GM23248 (cell line): ENCODE measurements around the gene DLG3. TPM values are rescaled to one million over a fixed set of nuclear protein-coding genes. Genes with fewer than 3 reads are reported as not detected.

ENCODE experiments used
- DNase-seq: peaks from one replicate; pipeline ENCODE4 v3.0.0-alpha.2; 2015
- H2AFZ ChIP-seq: fragments of 200-600 bp; sonication (generic); 2 replicates; pipeline ENCODE4 v1.6.1; 2016; ENCODE audit warnings: antibody characterized with exemption
- H3F3A ChIP-seq: fragments of 200-600 bp; sonication (generic); 2 replicates; pipeline ENCODE4 v1.6.1; 2016; ENCODE audit warnings: mild to moderate bottlenecking, antibody characterized with exemption, mixed run types; ENCODE audit not compliant: insufficient read depth
- H3K27ac ChIP-seq: fragments of 200-600 bp; sonication (generic); 2 replicates; pipeline ENCODE4 v1.5.1; 2016; ENCODE audit warnings: mild to moderate bottlenecking
- H3K27me3 ChIP-seq: fragments of 200-600 bp; sonication (generic); replicated peaks from 2 replicates; pipeline ENCODE4 v1.6.1; 2016; ENCODE audit warnings: mild to moderate bottlenecking; ENCODE audit not compliant: insufficient read depth
- H3K36me3 ChIP-seq: fragments of 200-600 bp; sonication (generic); 2 replicates; pipeline ENCODE4 v1.6.1; 2016; ENCODE audit warnings: low read depth, mild to moderate bottlenecking
- H3K4me1 ChIP-seq: fragments of 200-600 bp; sonication (generic); 2 replicates; pipeline ENCODE4 v1.6.1; 2016; ENCODE audit warnings: mild to moderate bottlenecking; ENCODE audit not compliant: insufficient read depth
- H3K4me2 ChIP-seq: fragments of 200-600 bp; sonication (generic); one replicate; pipeline ENCODE4 v1.6.1; 2016; ENCODE audit warnings: mild to moderate bottlenecking; ENCODE audit not compliant: unreplicated experiment
- H3K4me3 ChIP-seq: fragments of 200-600 bp; sonication (generic); 2 replicates; pipeline ENCODE4 v1.5.1; 2016; ENCODE audit warnings: mild to moderate bottlenecking
- H3K79me2 ChIP-seq: fragments of 200-600 bp; sonication (generic); 2 replicates; pipeline ENCODE4 v1.6.1; 2016; ENCODE audit warnings: mild to moderate bottlenecking; ENCODE audit not compliant: insufficient read depth
- H3K9ac ChIP-seq: fragments of 200-600 bp; sonication (generic); 2 replicates; pipeline ENCODE4 v1.6.1; 2016; ENCODE audit warnings: mild to moderate bottlenecking
- H3K9me2 ChIP-seq: fragments of 200-600 bp; sonication (generic); 2 replicates; pipeline ENCODE4 v1.6.1; 2016; ENCODE audit warnings: mixed run types, mild to moderate bottlenecking, moderate library complexity; ENCODE audit not compliant: insufficient read depth
- H3K9me3 ChIP-seq: fragments of 200-600 bp; sonication (generic); one replicate; pipeline ENCODE4 v1.6.1; 2017; ENCODE audit warnings: low read depth
- H4K20me1 ChIP-seq: fragments of 200-600 bp; sonication (generic); 2 replicates; pipeline ENCODE4 v1.6.0; 2016; ENCODE audit not compliant: insufficient read depth
- EZH2 ChIP-seq: fragments of 200-600 bp; sonication (generic); IDR thresholded peaks from 2 replicates; pipeline ENCODE4 v1.6.1; 2018; ENCODE audit warnings: antibody characterized with exemption, mild to moderate bottlenecking; ENCODE audit not compliant: insufficient read depth, poor library complexity, severe bottlenecking
- EZH2phosphoT487 ChIP-seq: fragments of 200-600 bp; sonication (generic); IDR thresholded peaks from 2 replicates; pipeline ENCODE4 v1.6.1; 2018; ENCODE audit warnings: antibody characterized with exemption, moderate library complexity, mild to moderate bottlenecking, low read depth; ENCODE audit not compliant: insufficient read depth
- WGBS, 2 experiments: methylation state at CpG; one replicate each; pipeline ENCODE4 v1.1.6; 2015 to 2017; ENCODE audit warnings: low lambda C conversion rate in 2 of 2, low coverage in 1 of 2; ENCODE audit errors: missing lambda C conversion rate in 2 of 2; 5-methylcytosine and 5-hydroxymethylcytosine counted together
- in situ Hi-C: fragments of 300-500 bp; cut with MboI; formaldehyde crosslinking; loops from 2 replicates; pipeline ENCODE4 v1.15.0; 2020
- polyA plus RNA-seq: library from polyadenylated mRNA; unstranded; fragments of >200 nt; fragmentation: Nextera tagmentation; extraction: Ambion mirVana; gene quantifications from 2 replicates; pipeline ENCODE4 v1.2.1, GENCODE V29; 2016
- total RNA-seq: library from RNA; depleted of rRNA; stranded (reverse); fragments of >200 nt; shearing (Covaris generic); gene quantifications from 2 replicates; pipeline ENCODE4 v1.2.3, GENCODE V29; 2014

Gene DLG3
- total and polyA plus RNA-seq, 2 experiments from 2014 or later: 1.7 to 1.9 TPM

GRCh38 chrX:70525733-70526132 lies 81.1 kb downstream of the DLG3 start:
- Histone ChIP-seq H2AFZ (no peak overlapping the region), H3F3A (no peaks in the 10 kb centered on the region), H4K20me1 (no peaks in the 10 kb centered on the region), H3K36me3 (no peaks in the 10 kb centered on the region), H3K27me3 (no peaks in the 10 kb centered on the region), H3K4me2 (no peak overlapping the region), H3K9me2 (no peaks in the 10 kb centered on the region), H3K9ac (no peak overlapping the region), H3K27ac (no peak overlapping the region), H3K79me2 (no peaks in the 10 kb centered on the region), H3K4me1 (no peaks in the 10 kb centered on the region), H3K9me3 (no peaks in the 10 kb centered on the region), H3K4me3 (no peak overlapping the region)
- in situ Hi-C loops: no loop called here
- TF ChIP-seq EZH2phosphoT487: no peak
- 47 to 62% methylated on average over 8 of the region's 8 CpGs for WGBS, 2 experiments
- DNase-seq: no peak

- H3K9me3 ChIP-seq: no peaks in the 10 kb centered on the region
- no peak for DNase-seq
- no peak overlapping the region for H3K9ac ChIP-seq
- H3K36me3 ChIP-seq: no peaks in the 10 kb centered on the region
- H4K20me1 ChIP-seq: no peaks in the 10 kb centered on the region
- H3K27me3 ChIP-seq: no peaks in the 10 kb centered on the region
- H3K79me2 ChIP-seq: no peaks in the 10 kb centered on the region
- TF ChIP-seq EZH2 (no peak), EZH2phosphoT487 (no peak)
- no peaks in the 10 kb centered on the region for H3K9me2 ChIP-seq
- in situ Hi-C loops: no loop called here
- H2AFZ ChIP-seq: no peak overlapping the region
- no peaks in the 10 kb centered on the region for H3F3A ChIP-seq
- H3K4me3 ChIP-seq: no peak overlapping the region
- H3K27ac ChIP-seq: no peak overlapping the region
- no peak overlapping the region for H3K4me2 ChIP-seq
- no peaks in the 10 kb centered on the region for H3K4me1 ChIP-seq
Observed at GRCh38 chrX:70527053-70527452, 82.4 kb downstream of the DLG3 start.

- Histone ChIP-seq H3K4me3 (no peak overlapping the region), H3K9me2 (no peaks in the 10 kb centered on the region), H3K36me3 (no peaks in the 10 kb centered on the region), H3K27ac (no peak overlapping the region), H2AFZ (no peak overlapping the region), H3K9ac (no peak overlapping the region), H3K4me2 (no peak overlapping the region), H3K27me3 (no peaks in the 10 kb centered on the region), H3K79me2 (no peaks in the 10 kb centered on the region), H4K20me1 (no peaks in the 10 kb centered on the region), H3F3A (no peaks in the 10 kb centered on the region), H3K9me3 (no peaks in the 10 kb centered on the region), H3K4me1 (no peaks in the 10 kb centered on the region)
- 9 to 21% methylated on average over 3 of the region's 3 CpGs for WGBS, 2 experiments
- in situ Hi-C loops: no loop called here
- no peak for DNase-seq
- no peak for TF ChIP-seq EZH2phosphoT487
- TF ChIP-seq EZH2: no peak
Observed at GRCh38 chrX:70527610-70528345, 83.1 kb downstream of the DLG3 start.

DNA sequence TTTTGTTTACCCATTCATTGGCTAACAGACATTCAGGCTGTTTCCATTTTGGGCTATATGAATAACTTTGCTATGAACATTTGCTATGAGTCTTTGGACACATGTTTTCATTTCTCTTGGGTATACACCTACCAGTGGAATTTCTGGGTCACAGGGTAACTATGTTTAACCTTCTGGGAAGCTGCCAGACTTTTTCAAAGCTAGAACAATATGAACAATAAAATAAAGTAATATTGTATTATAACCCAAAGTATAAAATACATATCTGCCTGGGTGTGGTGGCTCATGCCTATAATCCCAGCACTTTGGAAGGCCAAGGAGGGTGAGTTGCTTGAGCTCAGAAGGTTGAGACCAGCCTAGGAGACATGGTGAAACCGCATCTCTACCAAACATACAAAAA lies 90.6 kb downstream of the DLG3 start:
- H3K4me2 ChIP-seq: no peak overlapping the region
- TF ChIP-seq EZH2phosphoT487 (no peak), EZH2 (no peak)
- no peaks in the 10 kb centered on the region for H3K4me1 ChIP-seq
- no peaks in the 10 kb centered on the region for H3K36me3 ChIP-seq
- no peaks in the 10 kb centered on the region for H3K79me2 ChIP-seq
- H3K9me3 ChIP-seq: no peaks in the 10 kb centered on the region
- no peak overlapping the region for H3K9ac ChIP-seq
- no peaks in the 10 kb centered on the region for H3F3A ChIP-seq
- no peak overlapping the region for H2AFZ ChIP-seq
- in situ Hi-C loops: no loop called here
- no peak overlapping the region for H3K4me3 ChIP-seq
- H3K27ac ChIP-seq: no peak overlapping the region
- no peaks in the 10 kb centered on the region for H4K20me1 ChIP-seq
- WGBS, 2 experiments: 29 to 36% methylated on average over 1 of the region's 1 CpG
- DNase-seq: no peak
- no peaks in the 10 kb centered on the region for H3K27me3 ChIP-seq
- H3K9me2 ChIP-seq: no peaks in the 10 kb centered on the region

GRCh38 chrX:70549429-70549828 lies 104.8 kb downstream of the DLG3 start:
- H3K9me3 ChIP-seq: no peaks in the 10 kb centered on the region
- no peaks in the 10 kb centered on the region for H3K36me3 ChIP-seq
- no peak for DNase-seq
- WGBS, 2 experiments: 0 to 25% methylated on average over 1 to 3 of the region's 3 CpGs
- in situ Hi-C loops: no loop called here
- H3K9me2 ChIP-seq: no peaks in the 10 kb centered on the region
- no peak for TF ChIP-seq EZH2phosphoT487
- TF ChIP-seq EZH2: no peak
- no peaks in the 10 kb centered on the region for H3K27me3 ChIP-seq
- H4K20me1 ChIP-seq: no peaks in the 10 kb centered on the region
- H3K4me3 ChIP-seq: no peak overlapping the region
- no peak overlapping the region for H3K27ac ChIP-seq
- no peak overlapping the region for H2AFZ ChIP-seq
- H3F3A ChIP-seq: no peaks in the 10 kb centered on the region
- H3K9ac ChIP-seq: no peak overlapping the region
- no peaks in the 10 kb centered on the region for H3K79me2 ChIP-seq
- H3K4me2 ChIP-seq: no peak overlapping the region
- H3K4me1 ChIP-seq: peaks cover 8% of the 10 kb centered on the region
